A172 (cell line): ENCODE results near the gene TRIM64C. TPM values are rescaled to one million over a fixed set of nuclear protein-coding genes. Genes with fewer than 3 reads are reported as not detected.
"Not testable (repeated sequence)": the region's sequence is repeated elsewhere in the genome, so short reads cannot be mapped to it uniquely, and the experiment has no call there.

Experiments
- DNase-seq: peaks from one replicate; pipeline ENCODE4 v3.0.0-alpha.2; 2015; ENCODE audit warnings: low spot score
- total RNA-seq: library from RNA; depleted of rRNA; stranded (reverse); fragments of >200 nt; shearing (Covaris generic); gene quantifications from 2 replicates; pipeline ENCODE4 v1.2.3, GENCODE V29; 2014; rRNA removed

Gene TRIM64C, protein sequence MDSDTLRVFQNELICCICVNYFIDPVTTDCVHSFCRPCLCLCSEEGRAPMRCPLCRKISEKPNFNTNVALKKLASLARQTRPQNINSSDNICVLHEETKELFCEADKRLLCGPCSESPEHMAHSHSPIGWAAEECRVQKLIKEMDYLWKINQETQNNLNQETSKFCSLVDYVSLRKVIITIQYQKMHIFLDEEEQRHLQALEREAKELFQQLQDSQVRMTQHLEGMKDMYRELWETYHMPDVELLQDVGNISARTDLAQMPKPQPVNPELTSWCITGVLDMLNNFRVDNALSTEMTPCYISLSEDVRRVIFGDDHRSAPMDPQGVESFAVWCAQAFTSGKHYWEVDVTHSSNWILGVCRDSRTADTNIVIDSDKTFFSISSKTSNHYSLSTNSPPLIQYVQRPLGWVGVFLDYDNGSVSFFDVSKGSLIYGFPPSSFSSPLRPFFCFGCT
- not detected in 2 replicates for total RNA-seq

DNA sequence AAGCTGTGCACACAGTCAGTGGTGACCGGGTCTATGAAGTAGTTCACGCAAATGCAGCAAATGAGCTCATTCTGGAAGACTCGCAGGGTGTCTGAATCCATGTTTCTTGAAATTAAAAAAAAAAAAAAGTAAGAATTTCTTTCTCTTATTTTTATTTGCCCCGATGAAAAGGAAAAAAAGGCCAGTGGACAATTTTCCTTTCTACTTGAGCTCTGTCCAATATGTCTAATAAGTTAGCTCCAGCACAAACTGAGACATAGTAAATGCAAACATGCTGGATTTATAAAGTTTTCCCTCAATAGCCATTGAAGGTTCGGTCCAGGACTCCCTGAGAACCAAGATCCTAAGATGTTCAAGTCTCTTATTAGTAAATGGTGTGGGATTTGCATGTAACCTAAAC is at the start of gene TRIM64C:
Gene TRIM64C (minus strand): TSS at position 101 of the 400 bp plus-strand sequence. CDS start 0 bp downstream, at position 101.
- not testable (repeated sequence) for DNase-seq

DNA sequence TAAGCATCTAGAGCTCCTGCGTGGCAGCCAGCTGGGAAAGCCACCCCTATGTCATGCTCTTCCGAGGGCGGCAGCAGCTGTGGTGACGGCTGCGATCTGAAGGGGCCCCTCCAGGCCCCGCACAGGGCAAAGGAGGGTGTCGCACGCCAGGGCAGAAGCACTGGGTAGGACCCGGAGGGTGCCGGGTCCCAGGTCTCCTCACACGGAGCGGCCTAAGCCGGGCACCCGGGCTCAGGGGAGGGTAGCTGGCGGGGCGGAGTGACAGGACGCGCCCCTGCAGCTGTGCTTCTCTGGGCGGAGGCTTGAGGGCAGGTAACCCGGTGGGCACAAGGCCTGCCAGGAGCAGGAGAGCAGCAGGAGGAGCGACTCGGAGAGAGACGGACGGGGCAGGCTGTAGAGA is 43.4 kb upstream of the TRIM64C start:
- not testable (repeated sequence) for DNase-seq

DNA sequence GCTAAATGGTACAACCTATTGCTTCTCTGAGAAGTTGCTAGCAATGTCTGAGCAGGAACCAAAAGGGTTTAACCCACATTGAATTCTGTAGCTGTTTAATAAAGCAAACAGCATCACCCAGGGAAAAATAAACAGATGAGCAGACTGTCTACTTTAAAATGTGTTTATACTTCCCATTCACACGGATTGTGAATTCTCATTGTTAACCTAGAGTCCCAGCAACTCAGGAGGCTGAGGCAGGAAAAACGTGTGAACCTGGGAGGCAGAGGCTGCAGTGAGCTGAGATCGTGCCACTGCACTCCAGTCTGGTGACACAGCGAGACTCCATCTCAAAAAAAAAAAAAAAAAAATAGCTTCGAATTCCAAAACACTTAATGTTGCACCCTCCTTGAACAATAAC is 11.0 kb upstream of the TRIM64C start:
- DNase-seq: not testable (repeated sequence)

DNA sequence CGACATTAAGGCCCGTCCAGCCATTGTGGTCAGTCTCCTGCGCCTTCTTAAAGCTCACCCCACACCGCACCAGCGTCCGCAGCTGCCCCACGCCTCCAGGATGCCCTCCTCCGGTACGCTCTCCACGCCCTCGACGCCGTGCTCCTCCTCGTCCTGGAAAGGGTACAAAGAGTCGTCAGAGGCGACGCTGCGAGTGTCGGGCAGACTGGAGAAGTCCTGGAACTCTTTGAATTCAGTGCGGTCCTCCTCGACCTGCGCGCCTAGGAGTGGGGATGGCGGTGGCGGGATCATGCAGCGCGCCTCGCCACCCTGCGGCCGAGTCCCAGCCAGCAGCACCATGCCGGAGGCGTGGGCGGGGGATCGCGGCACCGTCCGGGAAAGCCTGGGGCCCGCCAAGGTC is 9.1 kb downstream of the TRIM64C start:
- DNase-seq: not testable (repeated sequence)

DNA sequence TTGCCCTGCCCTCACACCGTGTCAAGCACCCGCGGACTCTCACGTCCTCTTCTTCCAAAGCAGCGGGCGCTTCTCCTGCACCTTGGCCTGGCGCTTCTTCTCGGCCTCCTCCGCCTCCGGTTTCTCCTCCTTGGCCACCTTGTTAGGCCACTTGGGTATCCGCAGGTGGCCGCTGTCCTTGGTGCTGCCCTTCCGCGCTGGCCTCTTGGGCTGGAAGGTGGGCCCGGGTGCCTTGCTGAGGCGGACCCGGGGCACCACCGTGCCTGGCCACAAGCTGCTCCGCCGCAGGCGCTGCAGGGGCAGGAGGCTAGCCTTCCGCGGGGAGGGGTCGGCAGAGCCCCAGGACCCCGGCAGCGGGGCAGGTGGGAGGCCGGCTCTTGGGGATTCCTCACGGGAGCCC is 10.7 kb downstream of the TRIM64C start:
- DNase-seq: not testable (repeated sequence)

DNA sequence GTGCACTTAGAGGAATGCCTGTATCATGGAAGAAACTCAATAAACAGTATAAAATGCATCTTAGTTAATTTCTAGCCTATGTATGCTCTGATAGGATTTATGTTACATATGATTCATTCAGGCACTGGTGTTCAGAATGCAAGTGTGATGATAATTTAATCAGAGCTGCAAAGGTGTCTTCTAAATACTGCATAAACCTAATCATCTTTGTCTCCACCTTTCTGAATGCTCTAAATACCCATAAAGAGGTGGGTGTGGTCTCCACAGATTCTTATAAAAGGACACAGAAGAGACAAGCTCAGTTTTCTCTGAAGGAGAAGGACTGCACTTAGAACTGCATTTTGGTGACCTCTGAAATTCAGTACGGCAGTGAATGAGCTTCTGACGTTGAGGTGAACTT is 30.4 kb downstream of the TRIM64C start, which contains the start of gene TRIM49B:
Gene TRIM49B (plus strand): TSS at position 301 of the 400 bp plus-strand sequence. CDS start 2,777 bp downstream, outside the sequence.
- not testable (repeated sequence) for DNase-seq

Other genes starting within 250 kb of the TRIM64C start
- gene TRIM51G, start 75.2 kb downstream of the TRIM64C start, total RNA-seq: not detected in 2 replicates
- gene TRIM49B, start 30.3 kb downstream of the TRIM64C start, total RNA-seq: not detected in 2 replicates
- not detected in 2 replicates for gene FOLH1, start 149.5 kb upstream of the TRIM64C start, total RNA-seq